Measurements from ENCODE around the gene CUBN.

DNA sequence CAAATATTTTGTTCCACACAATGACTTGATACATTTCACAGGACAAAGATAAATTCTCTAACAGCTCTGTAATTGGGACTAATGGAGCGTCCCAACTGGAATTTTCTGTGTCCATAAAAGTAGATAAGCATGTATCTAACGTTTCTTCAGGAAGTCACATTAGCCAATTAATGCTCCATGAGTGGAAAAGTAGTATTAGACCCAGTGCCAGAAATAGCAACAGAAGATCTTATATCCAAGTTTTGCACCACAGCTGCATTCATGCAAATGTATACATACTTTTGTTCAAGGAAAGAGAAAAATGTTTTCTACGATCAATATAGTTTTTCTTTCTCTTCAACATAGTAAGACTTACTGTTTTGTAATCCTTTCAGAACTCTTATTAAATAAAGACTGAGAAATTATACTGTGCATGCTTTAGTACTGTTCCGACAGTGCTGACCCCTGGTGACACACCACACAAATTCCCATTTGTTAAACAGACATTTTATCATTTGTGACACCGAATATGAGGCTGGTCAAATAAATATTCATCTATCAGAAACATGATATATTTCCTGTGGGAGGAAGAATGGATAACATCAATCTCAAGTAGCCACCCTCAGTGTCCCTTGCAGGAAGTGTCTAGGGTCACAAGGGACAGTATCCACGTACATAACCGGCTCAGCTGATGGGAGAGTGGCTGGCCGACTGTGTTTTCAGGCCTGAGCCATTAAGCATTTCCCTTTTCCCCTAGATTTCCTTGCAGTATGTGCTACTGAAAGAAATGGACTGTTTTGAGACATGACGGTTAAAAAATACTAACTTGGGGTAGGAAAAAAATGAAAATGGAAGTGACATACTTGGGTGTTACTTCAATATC, 210.3 kb downstream of the CUBN start:
- TF ChIP-seq SUZ12 (IDR thresholded peaks at IDR 0.05; ENCODE audit: extremely low read depth, insufficient read depth, insufficient read length) (no peak), ZNF274 (IDR thresholded peaks at IDR 0.05; ENCODE audit: low read depth, low read length) (no peak)

Data from NT2/D1 (cell line).